Vagina (tissue), 2 donors: ENCODE data around the gene RRAS. TPM values are rescaled to one million over a fixed set of nuclear protein-coding genes. Genes with fewer than 3 reads are reported as not detected.
"Not testable (repeated sequence)": the region's sequence is repeated elsewhere in the genome, so short reads cannot be mapped to it uniquely, and the experiment has no call there.

ENCODE experiments used
- DNase-seq, 2 donors: peaks; one replicate each; pipeline ENCODE4 v3.0.0-alpha.2; 2017; ENCODE audit errors: extremely low spot score in 2 of 2
- H3K27ac ChIP-seq: fragments of 200-600 bp; sonication (generic); one replicate; pipeline ENCODE4 v1.5.1; 2019
- H3K27me3 ChIP-seq: fragments of 200-600 bp; sonication (generic); one replicate; pipeline ENCODE4 v1.5.1; 2019
- H3K36me3 ChIP-seq, 2 donors: fragments of 200-600 bp; sonication (generic); one replicate each; pipeline ENCODE4 v1.5.1; 2017 to 2019
- H3K4me1 ChIP-seq: fragments of 200-600 bp; sonication (generic); one replicate; pipeline ENCODE4 v1.5.1; 2019
- H3K4me3 ChIP-seq, 2 donors: fragments of 200-600 bp; sonication (generic); 1 replicate in 1 of 2; 2 replicates in 1 of 2; pipeline ENCODE4 v1.5.1; 2016 to 2019
- H3K9me3 ChIP-seq: fragments of 200-600 bp; sonication (generic); one replicate; pipeline ENCODE4 v1.5.1; 2019
- POLR2A ChIP-seq, 2 donors: fragments of 450-650 bp; IDR thresholded peaks; one replicate each; pipeline ENCODE4 v1.6.1; 2017; ENCODE audit warnings: antibody characterized with exemption in 2 of 2, mild to moderate bottlenecking in 2 of 2, moderate library complexity in 2 of 2
- POLR2AphosphoS5 ChIP-seq, 2 donors: sonication (generic); formaldehyde crosslinking; IDR thresholded peaks; one replicate each; pipeline ENCODE4 v1.9.0; 2017; ENCODE audit warnings: antibody characterized with exemption in 2 of 2, mild to moderate bottlenecking in 2 of 2, low read depth in 1 of 2; ENCODE audit not compliant: insufficient read depth in 1 of 2
- intact Hi-C: fragments of 100-400 bp; cut with DNase I; formaldehyde crosslinking; loops from one replicate; pipeline ENCODE4 v1.15.1; 2023
- total RNA-seq: library from RNA; depleted of rRNA; stranded (reverse); fragments of >200 nt; gene quantifications from one replicate; pipeline ENCODE4 v1.2.3, GENCODE V29; 2016
- TF ChIP-seq, protein P1 (sequence below), 3 experiments: fragments of 450-650 bp in 2 of 3; fragments of 200-600 bp in 1 of 3; sonication (generic) in 1 of 3; IDR thresholded peaks; one replicate each; pipeline ENCODE4 v1.5.1; 2017 to 2019; ENCODE audit warnings: antibody characterized with exemption in 3 of 3, mild to moderate bottlenecking in 2 of 3, moderate library complexity in 2 of 3

Gene RRAS
- total RNA-seq, 1 donor from 2014 or later: 112 TPM

DNA sequence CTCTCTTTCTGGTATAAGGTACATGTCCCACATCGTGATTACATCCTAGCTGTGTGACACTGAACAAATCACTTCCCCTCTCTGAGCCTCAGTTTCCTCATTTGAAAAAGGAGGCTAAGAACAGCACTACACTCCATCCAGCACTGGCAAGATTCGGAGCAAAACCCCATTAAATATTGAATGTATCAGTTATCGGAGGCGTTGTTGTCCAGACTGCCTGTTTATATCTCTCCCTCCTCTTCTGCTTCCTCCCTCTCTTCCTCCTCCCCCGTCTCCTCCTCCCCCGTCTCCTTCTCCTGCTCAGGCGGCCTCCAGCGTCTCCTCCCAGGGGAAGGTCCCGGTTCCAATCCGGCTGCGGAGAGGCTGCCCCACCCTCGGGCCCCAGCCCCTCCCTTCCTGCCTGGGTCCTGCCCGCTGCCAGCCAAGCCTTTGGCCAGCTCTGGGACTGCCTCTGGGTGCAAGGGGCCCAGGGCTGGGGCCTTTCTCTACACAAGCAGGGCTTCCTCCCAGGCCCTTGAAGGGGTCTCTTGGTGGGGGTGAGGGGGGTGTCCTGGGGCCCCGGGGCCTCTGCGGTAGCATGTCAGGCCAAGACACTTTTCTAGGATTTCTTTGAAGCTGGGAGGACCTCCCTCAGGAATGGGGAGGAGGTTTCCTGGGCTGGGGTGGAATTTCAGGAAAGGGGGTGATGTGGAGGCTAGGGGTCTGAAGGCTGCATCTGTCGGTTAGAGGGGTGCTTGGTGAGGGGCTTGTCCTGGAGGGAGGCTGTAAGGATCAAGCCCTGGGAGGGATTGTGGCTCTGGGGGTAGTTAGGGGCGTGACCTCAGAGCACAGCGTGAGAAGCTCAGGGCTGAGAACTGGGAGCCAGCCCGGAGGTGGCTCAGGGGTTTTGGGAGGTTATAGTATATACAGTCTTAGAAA lies 1.9 kb downstream of the RRAS start:
- Histone ChIP-seq H3K27me3 (no peaks in the 10 kb centered on the region), H3K4me1 (peaks cover 46% of the 10 kb centered on the region), H3K4me3 (peak overlapping the region; percentile 78 to 99), H3K36me3 (peaks cover 0 to 16% of the 10 kb centered on the region in 2 donors), H3K27ac (peak overlapping the region; percentile 100), H3K9me3 (no peaks in the 10 kb centered on the region)
- peak in 1 of 2 donors; percentile 94 for DNase-seq
- TF ChIP-seq POLR2A (IDR thresholded peaks at IDR 0.05) (peak in 1 of 2 donors; percentile 15), POLR2AphosphoS5 (IDR thresholded peaks at IDR 0.05; ENCODE audit: insufficient read depth in 1 of 2, low read depth in 1 of 2) (peak; percentile 78 to 83)
- TF ChIP-seq, protein P1, sequence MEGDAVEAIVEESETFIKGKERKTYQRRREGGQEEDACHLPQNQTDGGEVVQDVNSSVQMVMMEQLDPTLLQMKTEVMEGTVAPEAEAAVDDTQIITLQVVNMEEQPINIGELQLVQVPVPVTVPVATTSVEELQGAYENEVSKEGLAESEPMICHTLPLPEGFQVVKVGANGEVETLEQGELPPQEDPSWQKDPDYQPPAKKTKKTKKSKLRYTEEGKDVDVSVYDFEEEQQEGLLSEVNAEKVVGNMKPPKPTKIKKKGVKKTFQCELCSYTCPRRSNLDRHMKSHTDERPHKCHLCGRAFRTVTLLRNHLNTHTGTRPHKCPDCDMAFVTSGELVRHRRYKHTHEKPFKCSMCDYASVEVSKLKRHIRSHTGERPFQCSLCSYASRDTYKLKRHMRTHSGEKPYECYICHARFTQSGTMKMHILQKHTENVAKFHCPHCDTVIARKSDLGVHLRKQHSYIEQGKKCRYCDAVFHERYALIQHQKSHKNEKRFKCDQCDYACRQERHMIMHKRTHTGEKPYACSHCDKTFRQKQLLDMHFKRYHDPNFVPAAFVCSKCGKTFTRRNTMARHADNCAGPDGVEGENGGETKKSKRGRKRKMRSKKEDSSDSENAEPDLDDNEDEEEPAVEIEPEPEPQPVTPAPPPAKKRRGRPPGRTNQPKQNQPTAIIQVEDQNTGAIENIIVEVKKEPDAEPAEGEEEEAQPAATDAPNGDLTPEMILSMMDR (IDR thresholded peaks at IDR 0.05): no peak
- intact Hi-C loops: loop anchor here (2.0 kb wide), 1 partner anchor 45 kb away; no protein-coding TSS in a partner anchor

DNA sequence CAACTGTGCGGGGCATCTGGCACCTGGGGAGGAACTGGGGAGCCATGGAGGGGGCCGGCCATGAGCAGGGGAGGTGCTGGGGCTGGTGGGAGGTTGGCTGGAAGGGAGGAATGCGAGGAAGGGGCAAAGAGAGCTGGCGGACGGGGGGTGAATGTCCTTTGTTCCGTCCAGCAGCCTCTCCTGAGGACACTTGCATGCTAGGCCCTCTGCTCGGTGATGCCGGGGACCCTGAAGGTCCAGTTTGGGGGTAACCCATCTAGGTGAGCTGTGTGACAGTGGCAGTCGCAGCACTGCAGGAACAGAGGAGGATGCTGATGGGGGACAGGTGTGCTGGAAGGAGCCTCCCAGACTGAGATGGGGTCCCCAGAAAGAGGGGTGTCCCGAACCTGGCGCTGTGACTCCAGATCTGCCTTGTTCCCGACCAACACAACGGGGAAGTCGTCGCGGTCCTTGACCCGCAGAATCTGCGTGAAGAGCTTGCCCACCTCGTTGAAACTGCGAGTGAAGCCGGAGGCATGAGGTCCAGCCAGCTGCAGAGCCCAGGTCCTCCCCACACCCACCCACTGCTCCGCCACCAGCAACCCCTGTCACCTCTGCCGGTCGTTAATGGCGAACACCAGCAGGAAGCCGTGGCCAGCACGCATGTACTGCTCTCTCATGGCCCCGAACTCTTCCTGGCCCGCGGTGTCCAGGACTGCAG lies 3.6 kb downstream of the RRAS start:
- peaks cover 43% of the 10 kb centered on the region for H3K4me1 ChIP-seq
- H3K36me3 ChIP-seq: peaks cover 0 to 16% of the 10 kb centered on the region in 2 donors
- peak overlapping the region; percentile 100 for H3K27ac ChIP-seq
- H3K4me3 ChIP-seq: no peak overlapping the region
- no peaks in the 10 kb centered on the region for H3K27me3 ChIP-seq
- intact Hi-C loops: no loop called here
- DNase-seq: no peak
- no peaks in the 10 kb centered on the region for H3K9me3 ChIP-seq
- TF ChIP-seq, protein P1 (IDR thresholded peaks at IDR 0.05): no peak
- TF ChIP-seq POLR2A (IDR thresholded peaks at IDR 0.05) (no peak), POLR2AphosphoS5 (IDR thresholded peaks at IDR 0.05; ENCODE audit: insufficient read depth in 1 of 2, low read depth in 1 of 2) (no peak)

DNA sequence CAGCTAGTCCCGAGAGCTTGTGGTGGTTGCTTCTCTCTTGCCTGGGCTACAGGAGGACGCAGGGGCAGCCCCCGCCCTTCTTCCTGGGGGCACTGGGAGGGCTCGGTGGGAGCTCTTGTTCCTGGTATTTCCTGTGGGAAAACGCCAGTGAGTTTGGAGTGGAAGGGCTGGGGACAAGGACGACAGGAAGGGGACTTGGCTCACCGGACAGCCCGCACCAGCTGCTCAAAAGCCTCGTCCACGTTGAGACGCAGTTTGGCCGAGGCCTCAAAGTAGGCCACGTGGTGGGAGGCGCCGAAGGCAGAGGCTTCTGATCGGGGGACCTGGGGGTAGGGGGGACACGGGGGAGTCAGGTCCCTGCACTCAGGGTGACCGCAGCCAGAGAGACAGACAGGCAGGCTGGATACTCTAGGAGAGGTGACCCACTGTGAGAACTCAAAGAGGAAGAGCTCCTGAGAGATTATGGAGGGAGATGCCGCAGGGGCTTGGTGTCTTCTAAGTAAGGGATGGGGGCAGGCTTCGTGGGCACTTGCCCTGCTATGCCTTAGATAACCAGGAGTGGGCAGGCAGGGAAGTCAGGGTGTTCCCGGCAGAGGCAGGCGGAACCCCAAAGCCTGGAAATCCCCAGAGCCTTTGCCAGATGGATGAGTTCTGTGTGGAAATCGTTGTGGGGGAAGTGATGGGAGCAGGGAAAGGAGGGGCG lies 4.3 kb downstream of the RRAS start:
- Histone ChIP-seq H3K9me3 (no peaks in the 10 kb centered on the region), H3K27ac (no peak overlapping the region), H3K27me3 (no peaks in the 10 kb centered on the region), H3K4me1 (peaks cover 42% of the 10 kb centered on the region), H3K36me3 (peaks cover 0 to 16% of the 10 kb centered on the region in 2 donors), H3K4me3 (no peak overlapping the region)
- intact Hi-C loops: no loop called here
- no peak for DNase-seq
- TF ChIP-seq POLR2AphosphoS5 (IDR thresholded peaks at IDR 0.05; ENCODE audit: insufficient read depth in 1 of 2, low read depth in 1 of 2): no peak
- TF ChIP-seq, protein P1 (IDR thresholded peaks at IDR 0.05): no peak
- TF ChIP-seq POLR2A (IDR thresholded peaks at IDR 0.05): no peak

DNA sequence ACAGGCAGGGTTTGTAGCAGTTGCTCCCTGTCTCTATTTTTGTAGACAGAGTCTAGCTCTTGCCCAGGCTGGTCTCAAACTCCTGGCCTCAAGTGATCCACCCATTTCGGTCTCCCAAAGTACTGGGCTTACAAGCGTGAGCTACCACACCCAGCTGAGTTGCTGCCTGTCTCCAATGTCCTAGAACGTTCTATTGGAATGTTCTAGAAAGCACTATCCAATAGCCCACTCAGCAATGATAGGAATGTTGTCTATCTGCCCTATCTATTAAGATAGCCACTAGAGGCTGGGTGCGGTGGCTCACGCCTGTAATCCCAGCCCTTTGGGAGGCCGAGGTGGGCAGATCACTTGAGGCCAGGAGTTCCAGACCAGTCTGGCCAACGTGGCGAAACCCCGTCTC lies 6.7 kb downstream of the RRAS start:
- DNase-seq, H3K4me3 ChIP-seq, intact Hi-C loops, H3K27me3 ChIP-seq, H3K9me3 ChIP-seq, H3K27ac ChIP-seq: not testable (repeated sequence)
- Histone ChIP-seq H3K4me1 (peaks cover 30% of the 10 kb centered on the region), H3K36me3 (peaks cover 0 to 16% of the 10 kb centered on the region in 2 donors)

DNA sequence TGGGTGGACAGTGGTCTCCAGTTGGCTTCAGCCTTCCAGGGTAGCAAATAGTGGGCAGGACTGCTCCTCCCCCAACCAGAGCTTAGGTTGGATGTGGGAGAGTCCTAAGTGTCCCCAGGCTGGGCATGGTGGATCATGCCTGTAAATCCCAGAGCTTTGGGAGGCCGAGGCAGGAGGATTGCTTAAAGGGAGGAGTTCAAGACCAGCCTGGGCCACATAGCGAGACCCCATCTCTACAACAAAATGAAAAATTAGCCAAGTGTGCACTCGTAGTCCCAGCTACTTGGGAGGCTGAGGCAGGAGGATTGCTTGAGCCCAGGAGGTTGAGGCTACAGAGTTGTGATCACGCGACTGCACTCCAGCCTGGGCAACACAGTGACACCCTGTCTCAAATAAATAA lies 7.4 kb downstream of the RRAS start:
- H3K4me1 ChIP-seq: peaks cover 24% of the 10 kb centered on the region
- H3K27me3 ChIP-seq: no peaks in the 10 kb centered on the region
- H3K27ac ChIP-seq: no peak overlapping the region
- TF ChIP-seq POLR2A (IDR thresholded peaks at IDR 0.05) (no peak), POLR2AphosphoS5 (IDR thresholded peaks at IDR 0.05; ENCODE audit: insufficient read depth in 1 of 2, low read depth in 1 of 2) (no peak)
- TF ChIP-seq, protein P1 (IDR thresholded peaks at IDR 0.05): no peak
- DNase-seq: no peak
- H3K4me3 ChIP-seq: no peak overlapping the region
- H3K9me3 ChIP-seq: no peaks in the 10 kb centered on the region
- H3K36me3 ChIP-seq: peaks cover 0 to 16% of the 10 kb centered on the region in 2 donors
- intact Hi-C loops: no loop called here
